ENCODE results near the gene WDR41.

DNA sequence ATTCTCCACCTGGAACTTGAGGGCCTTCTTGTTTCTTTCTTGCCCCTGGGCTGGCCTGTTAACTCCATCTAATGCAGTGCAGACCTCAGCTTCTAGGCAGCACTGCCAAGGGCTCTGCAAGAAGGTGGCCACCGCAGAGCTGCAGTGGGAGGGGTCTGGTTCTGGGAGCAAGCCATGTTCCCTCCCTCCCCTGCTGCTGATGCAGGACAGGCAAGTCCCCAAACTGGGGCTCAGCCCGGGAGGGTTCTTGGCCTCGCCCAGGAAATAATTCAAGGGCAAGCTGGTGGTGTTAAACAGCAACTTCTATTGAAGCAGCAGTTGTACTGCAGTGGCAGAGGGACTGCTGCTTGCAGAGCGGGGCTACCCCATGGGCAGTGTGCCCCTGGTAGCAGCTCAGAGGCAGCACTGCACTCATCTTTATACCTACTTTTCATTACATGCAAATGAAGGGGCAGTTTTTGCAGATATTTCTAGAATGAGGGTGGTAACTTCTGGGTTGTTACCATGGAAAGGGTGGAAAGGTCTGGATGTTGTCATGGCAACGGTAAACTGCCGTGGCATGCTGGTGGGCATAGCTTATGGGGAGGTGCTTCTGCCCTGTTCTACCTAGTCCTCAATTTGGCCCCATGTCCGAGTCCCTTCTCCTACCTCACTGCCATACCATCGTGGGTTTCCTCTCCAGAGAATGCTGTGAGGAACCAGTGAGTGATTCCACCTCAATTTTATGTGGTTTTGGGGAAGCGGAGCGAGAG is 82.1 kb downstream of the WDR41 start:
- TF ChIP-seq, protein P1, sequence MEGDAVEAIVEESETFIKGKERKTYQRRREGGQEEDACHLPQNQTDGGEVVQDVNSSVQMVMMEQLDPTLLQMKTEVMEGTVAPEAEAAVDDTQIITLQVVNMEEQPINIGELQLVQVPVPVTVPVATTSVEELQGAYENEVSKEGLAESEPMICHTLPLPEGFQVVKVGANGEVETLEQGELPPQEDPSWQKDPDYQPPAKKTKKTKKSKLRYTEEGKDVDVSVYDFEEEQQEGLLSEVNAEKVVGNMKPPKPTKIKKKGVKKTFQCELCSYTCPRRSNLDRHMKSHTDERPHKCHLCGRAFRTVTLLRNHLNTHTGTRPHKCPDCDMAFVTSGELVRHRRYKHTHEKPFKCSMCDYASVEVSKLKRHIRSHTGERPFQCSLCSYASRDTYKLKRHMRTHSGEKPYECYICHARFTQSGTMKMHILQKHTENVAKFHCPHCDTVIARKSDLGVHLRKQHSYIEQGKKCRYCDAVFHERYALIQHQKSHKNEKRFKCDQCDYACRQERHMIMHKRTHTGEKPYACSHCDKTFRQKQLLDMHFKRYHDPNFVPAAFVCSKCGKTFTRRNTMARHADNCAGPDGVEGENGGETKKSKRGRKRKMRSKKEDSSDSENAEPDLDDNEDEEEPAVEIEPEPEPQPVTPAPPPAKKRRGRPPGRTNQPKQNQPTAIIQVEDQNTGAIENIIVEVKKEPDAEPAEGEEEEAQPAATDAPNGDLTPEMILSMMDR (IDR thresholded peaks at IDR 0.05; ENCODE audit: low read depth, low read length) = no peak
- no peak for TF ChIP-seq EZH2phosphoT487 (IDR thresholded peaks at IDR 0.05; ENCODE audit: low read depth)

Measured in OCI-LY3 (cell line).